Purkinje cell (primary cell): ENCODE measurements around the gene AS3MT. TPM values are rescaled to one million over a fixed set of nuclear protein-coding genes. Genes with fewer than 3 reads are reported as not detected.

ENCODE experiments used
- polyA plus RNA-seq: library from polyadenylated mRNA; unstranded; fragments of >200 nt; fragmentation: Nextera tagmentation; gene quantifications from 2 replicates; pipeline ENCODE4 v1.2.1, GENCODE V29; 2014

The AS3MT gene
- polyA plus RNA-seq = 0.59 and 7.1 TPM in 2 replicates

DNA sequence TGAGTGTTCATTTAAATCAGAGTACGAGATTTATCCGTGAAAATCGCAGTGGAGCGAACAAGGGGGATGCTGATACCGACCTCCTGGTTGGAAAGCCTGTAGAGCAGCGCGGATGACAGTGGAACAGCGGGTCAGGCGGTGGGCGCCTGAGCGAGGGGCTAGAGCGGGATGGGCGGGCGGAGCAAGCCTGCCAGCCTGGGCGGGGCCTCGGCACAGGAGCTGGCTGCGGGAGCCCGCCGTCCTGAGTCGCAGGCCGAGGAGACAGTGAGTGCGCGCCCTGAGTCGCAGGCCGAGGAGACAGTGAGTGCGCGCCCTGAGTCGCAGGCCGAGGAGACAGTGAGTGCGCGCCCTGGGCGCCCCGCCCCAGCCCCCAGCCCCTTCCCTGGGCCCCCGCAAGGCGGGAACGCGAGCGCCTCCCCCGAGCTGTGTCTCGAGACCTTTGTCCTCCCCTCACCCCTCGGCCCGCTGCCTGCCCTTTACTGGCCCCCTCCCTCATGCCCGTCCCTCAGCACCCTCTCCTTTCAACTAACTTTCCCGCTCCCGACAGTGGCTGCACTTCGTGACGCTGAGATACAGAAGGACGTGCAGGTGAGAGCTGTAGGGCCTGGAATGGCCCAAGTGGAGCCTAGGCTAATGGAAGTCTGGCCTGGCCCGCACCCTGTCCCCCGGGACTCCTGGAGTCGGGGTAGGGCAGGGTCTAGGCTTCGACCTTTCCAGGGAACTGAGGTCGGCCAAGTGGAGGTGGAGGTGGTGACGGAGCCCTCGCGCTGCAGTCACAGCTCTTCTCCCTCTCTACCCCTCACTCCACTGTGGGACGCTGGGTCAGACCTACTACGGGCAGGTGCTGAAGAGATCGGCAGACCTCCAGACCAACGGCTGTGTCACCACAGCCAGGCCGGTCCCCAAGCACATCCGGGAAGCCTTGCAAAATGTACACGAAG is at the start of gene AS3MT:
TSS of gene AS3MT (plus strand) at position 213 of the 941 bp plus-strand sequence. CDS start at position 336, 123 bp downstream.

GRCh38 chr10:102837230-102837721 is 32.0 kb upstream of the AS3MT start, which contains the start of gene CYP17A1:
CYP17A1 (minus strand) TSS chr10:102837413; CDS start chr10:102837361, 52 bp downstream.

DNA sequence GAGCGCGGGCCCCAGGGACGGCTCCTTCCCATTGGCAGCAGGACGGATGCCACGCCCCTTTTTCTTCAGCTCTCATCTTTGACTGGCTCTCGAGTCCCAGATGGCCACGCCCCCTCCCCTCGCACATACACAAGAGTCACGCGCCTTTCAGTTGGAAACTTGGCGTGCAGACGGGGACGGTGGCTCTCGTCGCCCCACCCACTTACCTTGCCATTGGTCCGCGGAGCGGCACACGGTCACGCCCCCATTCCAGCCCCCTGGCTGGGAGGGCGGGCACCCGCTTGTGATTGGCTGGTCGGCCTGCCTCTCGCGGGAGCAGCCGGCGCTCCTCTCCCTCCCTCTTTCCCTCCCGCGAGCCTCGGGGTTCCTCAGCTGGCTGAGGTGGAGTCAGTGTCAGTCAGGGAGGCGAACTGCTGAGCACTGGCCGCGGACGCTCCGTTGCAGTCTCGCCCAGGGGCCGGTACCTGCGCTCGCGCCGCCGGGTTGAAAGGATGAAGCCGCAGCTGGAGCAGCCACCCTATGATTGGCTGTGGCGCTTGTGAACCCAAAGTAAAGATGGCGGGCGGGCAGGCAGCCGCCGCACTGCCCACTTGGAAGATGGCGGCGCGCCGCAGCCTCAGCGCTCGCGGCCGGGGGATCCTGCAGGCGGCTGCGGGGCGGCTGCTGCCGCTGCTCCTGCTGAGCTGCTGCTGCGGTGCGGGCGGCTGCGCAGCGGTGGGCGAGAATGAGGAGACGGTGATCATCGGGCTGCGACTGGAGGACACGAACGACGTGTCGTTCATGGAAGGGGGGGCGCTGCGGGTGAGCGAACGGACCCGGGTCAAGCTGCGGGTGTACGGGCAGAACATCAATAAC is 48.9 kb downstream of the AS3MT start, which contains the start of gene CNNM2:
TSS of gene CNNM2 (plus strand) at position 333 of the 855 bp plus-strand sequence. CDS start at position 520, 187 bp downstream.

Other genes starting within 250 kb of the AS3MT start
- gene TRIM8, start 225.0 kb upstream of the AS3MT start, polyA plus RNA-seq = 25.4 and 27.6 TPM in 2 replicates
- gene ARL3, start 155.1 kb upstream of the AS3MT start, polyA plus RNA-seq = 49.8 and 50.7 TPM in 2 replicates
- gene SFXN2, start 154.8 kb upstream of the AS3MT start, polyA plus RNA-seq = 0.15 and 0.20 TPM in 2 replicates
- 6.7 and 7.3 TPM in 2 replicates for gene WBP1L, start 125.5 kb upstream of the AS3MT start, polyA plus RNA-seq
- gene CYP17A1, start 32.1 kb upstream of the AS3MT start, polyA plus RNA-seq = not detected in 2 replicates
- gene BORCS7, start 15.2 kb upstream of the AS3MT start, polyA plus RNA-seq = 91.2 and 93.4 TPM in 2 replicates
- gene CNNM2, start 48.8 kb downstream of the AS3MT start, polyA plus RNA-seq = 5.9 and 6.3 TPM in 2 replicates